Activated CD8-positive, alpha-beta T cell treated with anti-CD3 and anti-CD28 coated beads, Interleukin-2, amount 10 ng/mL, durations not matched to agents 7 days and 5 days (primary cell): ENCODE measurements around the gene RIN3. TPM values are rescaled to one million over a fixed set of nuclear protein-coding genes. Genes with fewer than 3 reads are reported as not detected.

ENCODE experiments used
- ATAC-seq: fragments of 150-1000 bp; cut with Tn5 transposase; one replicate; pipeline ENCODE4 v1.10.0; 2021; ENCODE audit warnings: moderate library complexity
- CTCF ChIA-PET: fragments of 350-600 bp; sonication (Branson Sonifier 250); formaldehyde crosslinking; loops from one replicate; lab custom pipeline; 2021; ENCODE audit warnings: antibody characterized with exemption; lab: Charles Lee
- POLR2A ChIA-PET: fragments of 350-600 bp; sonication (Branson Sonifier 250); formaldehyde crosslinking; loops from one replicate; lab custom pipeline; 2021; ENCODE audit warnings: antibody characterized with exemption; lab: Charles Lee
- DNase-seq: peaks from one replicate; pipeline ENCODE4 v3.0.0-alpha.2; 2020
- H3K27ac Mint-ChIP-seq: one replicate; pipeline ENCODE4 v1.8.0; 2021; ENCODE audit warnings: mild to moderate bottlenecking, mixed read lengths
- H3K27me3 Mint-ChIP-seq: one replicate; pipeline ENCODE4 v1.8.0; 2021; ENCODE audit warnings: low read depth, mixed read lengths
- H3K36me3 Mint-ChIP-seq: one replicate; pipeline ENCODE4 v1.8.0; 2021; ENCODE audit warnings: low read depth, mixed read lengths
- H3K4me1 Mint-ChIP-seq: one replicate; pipeline ENCODE4 v1.8.0; 2021; ENCODE audit warnings: low read depth, mixed read lengths
- H3K4me3 Mint-ChIP-seq: one replicate; pipeline ENCODE4 v1.8.0; 2021; ENCODE audit warnings: mild to moderate bottlenecking, mixed read lengths
- H3K9me3 Mint-ChIP-seq: one replicate; pipeline ENCODE4 v1.8.0; 2022; ENCODE audit warnings: mixed read lengths; ENCODE audit not compliant: insufficient read depth
- total RNA-seq, 2 experiments: library from RNA; stranded (reverse); gene quantifications; one replicate each; pipeline ENCODE4 v1.2.3, GENCODE V29; 2021

The RIN3 gene
- total RNA-seq, 2 experiments from 2014 or later: 85.6 to 89.0 TPM

DNA sequence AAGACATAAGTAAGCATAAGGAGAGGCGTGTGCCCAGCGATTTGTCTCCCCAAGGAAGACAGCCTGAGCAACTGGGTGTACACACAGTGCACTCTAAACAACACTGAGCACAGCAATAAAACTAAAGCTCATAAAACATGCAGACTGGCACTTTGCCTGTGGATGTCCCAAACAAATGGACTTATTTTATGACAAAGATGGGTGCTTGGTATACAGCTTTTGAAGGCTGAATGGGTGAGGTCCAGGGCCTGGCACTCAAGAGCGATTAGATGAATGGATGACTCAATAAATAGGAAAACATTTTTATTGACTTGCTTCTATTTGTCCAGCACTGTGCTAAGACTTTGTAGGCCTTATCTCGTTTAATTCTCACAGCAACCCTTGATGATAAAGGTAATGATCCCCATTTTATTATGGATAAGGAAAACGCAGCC is 206.3 kb downstream of the RIN3 start:
- no peaks in the 10 kb centered on the region for H3K36me3 Mint-ChIP-seq
- DNase-seq (no peak), ATAC-seq (no peak)
- H3K4me3 Mint-ChIP-seq: no peak overlapping the region
- peaks cover 2% of the 10 kb centered on the region for H3K27me3 Mint-ChIP-seq
- no peaks in the 10 kb centered on the region for H3K9me3 Mint-ChIP-seq
- H3K4me1 Mint-ChIP-seq: no peaks in the 10 kb centered on the region
- no peak overlapping the region for H3K27ac Mint-ChIP-seq
- POLR2A ChIA-PET: no interaction called here
- CTCF ChIA-PET: no interaction called here

DNA sequence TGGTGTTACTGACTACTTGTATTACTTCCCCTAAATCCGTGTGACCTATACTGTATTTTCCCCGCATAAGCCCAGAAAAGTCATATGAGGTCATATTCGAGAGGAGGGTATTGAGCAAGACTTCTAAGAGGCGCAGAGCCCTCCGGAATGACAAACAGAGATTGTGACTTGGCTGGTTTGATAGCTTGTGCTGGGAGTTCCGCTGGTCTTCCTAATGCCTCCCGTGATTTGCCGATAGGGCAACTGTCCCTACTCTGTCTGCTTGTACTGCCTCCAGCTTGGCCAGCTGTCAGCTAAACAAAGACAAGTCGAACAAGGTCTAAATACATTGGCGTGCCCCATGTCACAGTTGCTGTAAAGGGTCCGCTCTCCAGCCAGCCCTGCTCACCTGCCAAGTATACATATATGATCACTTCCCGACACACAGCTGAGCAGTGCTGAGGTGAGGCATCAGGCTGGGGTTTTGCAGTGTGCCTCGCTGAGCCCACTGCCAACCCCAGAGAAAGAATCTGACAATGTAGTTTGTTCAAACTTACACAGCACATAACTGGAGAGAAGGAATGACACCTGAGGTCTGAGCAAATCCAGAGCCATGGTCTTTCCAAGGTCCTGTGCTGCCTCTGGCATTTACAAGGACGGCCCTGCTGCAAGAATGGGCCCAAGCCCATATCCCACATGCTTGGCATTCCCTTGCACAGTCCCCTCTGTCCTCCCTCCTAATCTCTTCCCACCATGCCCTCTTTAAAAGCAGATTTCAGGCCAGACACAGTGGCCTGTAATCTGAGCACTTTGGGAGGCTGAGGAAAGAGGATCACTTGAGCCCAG is 211.1 kb downstream of the RIN3 start:
- POLR2A ChIA-PET: no interaction called here
- Mint-ChIP-seq H3K27me3 (peaks cover 6% of the 10 kb centered on the region), H3K27ac (no peak overlapping the region), H3K4me3 (no peak overlapping the region), H3K9me3 (no peaks in the 10 kb centered on the region), H3K36me3 (no peaks in the 10 kb centered on the region), H3K4me1 (peaks cover 13% of the 10 kb centered on the region)
- DNase-seq: no peak
- no peak for ATAC-seq
- CTCF ChIA-PET: interaction anchor here (1.1 to 2.2 kb wide), 2 partner anchors 11 to 58 kb away, joined by 3 to 13 read pairs; no protein-coding TSS in a partner anchor

DNA sequence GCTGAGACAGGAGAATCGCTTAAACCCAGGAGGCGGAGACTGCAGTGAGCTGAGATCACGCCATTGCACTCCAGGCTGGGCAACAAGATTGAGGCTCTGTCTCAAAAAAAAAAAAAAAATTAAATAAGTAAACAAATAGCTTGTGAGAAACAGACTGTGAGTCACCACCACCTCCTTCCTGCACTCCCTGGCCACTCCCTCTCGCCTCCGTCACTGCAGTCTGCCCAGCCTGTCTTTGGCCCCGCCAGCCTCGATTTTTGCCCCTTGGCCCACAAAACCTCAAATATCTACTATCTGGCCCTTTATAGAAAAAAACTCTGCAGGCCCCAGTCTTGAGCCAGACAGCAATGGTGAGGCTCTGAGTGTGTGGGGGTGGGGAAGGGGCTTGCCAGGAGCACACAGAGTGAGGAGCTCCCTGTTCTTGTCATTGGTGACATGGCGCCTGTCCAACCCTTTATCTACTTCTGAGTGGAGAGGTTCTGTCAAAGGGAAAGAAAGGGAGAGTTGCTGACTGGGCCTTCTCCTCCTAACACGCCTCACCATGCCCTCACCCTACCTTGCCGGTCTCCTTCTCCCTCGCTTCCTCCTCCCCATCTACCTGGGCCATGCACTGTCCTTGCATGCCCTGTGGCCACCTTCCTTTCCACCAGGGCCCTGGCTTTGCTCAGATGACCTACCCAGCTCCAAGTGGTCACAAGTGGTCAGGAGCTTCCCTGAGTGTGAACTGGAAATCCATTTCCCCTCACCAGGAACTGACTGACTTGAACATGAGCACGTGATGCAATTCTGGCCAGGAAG is 212.8 kb downstream of the RIN3 start:
- Mint-ChIP-seq H3K27ac (no peak overlapping the region), H3K4me3 (no peak overlapping the region), H3K9me3 (peaks cover 1% of the 10 kb centered on the region), H3K36me3 (peaks cover 2% of the 10 kb centered on the region), H3K4me1 (peaks cover 17% of the 10 kb centered on the region), H3K27me3 (peaks cover 9% of the 10 kb centered on the region)
- ChIA-PET POLR2A (no interaction called here), CTCF (interaction anchor here (0.9 to 2.2 kb wide), 4 partner anchors 10 to 54 kb away, joined by 3 to 13 read pairs (median 3); no protein-coding TSS in a partner anchor)
- ATAC-seq (peak; percentile 40), DNase-seq (peak; percentile 36)

DNA sequence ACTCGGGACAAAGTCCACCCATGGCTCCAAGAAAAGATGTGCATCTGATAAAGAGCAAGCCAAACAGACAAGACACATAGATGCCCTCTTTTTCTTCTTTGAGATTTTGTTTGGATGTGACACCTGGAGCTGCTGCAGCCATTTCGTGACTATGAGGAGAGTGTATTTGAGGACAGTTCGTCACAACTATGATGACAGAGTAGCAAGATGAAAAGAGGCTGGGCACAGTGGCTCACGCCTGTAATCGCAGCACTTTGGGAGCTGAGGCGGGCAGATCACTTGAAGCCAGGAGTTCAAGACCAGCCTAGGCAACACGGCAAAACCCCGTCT is 213.3 kb downstream of the RIN3 start:
- H3K4me3 Mint-ChIP-seq: no peak overlapping the region
- POLR2A ChIA-PET: no interaction called here
- H3K27me3 Mint-ChIP-seq: peaks cover 12% of the 10 kb centered on the region
- peaks cover 6% of the 10 kb centered on the region for H3K9me3 Mint-ChIP-seq
- no peak for ATAC-seq
- no peak for DNase-seq
- no peak overlapping the region for H3K27ac Mint-ChIP-seq
- H3K4me1 Mint-ChIP-seq: peaks cover 17% of the 10 kb centered on the region
- H3K36me3 Mint-ChIP-seq: peaks cover 5% of the 10 kb centered on the region
- CTCF ChIA-PET: interaction anchor here (1.2 to 2.2 kb wide), 3 partner anchors 10 to 54 kb away, joined by 3 to 13 read pairs (median 3); no protein-coding TSS in a partner anchor

DNA sequence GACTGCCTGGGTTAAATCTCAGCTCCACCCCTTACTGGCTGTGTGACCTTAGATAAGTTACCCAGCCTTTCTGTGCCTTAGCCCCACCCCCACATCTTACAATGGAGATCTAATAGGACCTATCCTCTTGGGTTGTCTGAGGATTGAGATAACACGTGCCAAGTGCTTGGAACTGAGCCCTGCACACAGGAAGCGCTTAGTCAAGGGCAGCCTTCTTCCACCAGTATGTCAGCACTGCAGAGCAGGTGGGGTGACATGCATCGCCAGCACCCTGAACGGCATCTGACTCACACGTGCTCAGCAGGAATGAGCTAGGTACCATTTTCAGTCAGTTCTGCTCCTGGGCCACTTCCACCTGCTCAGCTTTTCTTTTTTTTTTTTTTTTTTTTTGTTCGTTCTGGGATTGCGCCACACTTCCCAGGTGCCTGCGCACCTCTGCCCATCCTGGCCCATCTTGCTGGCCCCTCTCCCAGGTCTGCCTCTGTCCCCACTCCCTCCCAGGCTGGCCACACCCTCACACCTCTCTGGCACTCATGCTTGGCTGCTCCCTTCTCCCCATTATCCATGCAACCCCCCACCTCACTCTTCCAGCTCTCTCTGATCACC is 215.3 kb downstream of the RIN3 start:
- Mint-ChIP-seq H3K9me3 (peaks cover 6% of the 10 kb centered on the region), H3K27ac (no peak overlapping the region), H3K4me3 (no peak overlapping the region), H3K27me3 (peaks cover 15% of the 10 kb centered on the region), H3K36me3 (peaks cover 5% of the 10 kb centered on the region), H3K4me1 (peaks cover 17% of the 10 kb centered on the region)
- CTCF ChIA-PET: no interaction called here
- POLR2A ChIA-PET: no interaction called here
- ATAC-seq: peak; percentile 38
- DNase-seq: no peak

DNA sequence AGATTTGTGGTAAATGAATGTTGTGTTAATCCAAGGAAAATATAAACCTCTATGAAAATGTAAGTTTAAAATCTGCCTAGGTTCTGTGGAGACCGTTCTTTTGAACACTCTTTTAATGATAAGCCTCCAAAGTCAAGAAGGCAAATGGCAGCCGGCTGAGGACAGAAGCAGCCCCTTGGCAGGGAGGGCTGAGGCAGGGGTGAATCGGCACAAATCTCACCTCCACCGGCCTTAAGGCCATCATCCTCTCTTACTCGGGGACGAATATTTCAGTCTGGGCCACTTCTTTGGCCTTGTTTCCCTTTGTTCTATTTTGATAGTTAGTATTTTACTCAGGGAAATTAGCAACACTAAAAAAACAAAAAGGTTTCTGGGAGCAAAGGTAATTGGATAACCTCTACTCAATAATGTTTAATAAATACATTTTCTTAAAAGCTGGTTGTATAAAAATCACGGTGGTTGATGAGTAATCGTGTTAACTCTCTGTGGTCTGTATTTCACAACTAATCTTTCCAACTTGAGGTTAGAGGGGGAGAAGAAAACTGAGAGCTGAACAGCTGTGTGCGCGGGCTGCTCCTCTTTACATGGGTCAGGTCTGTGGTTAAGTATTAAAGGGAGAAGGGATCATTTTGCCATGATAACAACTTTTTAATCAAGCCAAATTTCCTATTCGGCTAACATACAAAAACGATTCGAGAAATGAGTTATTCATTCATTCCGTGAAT is 216.2 kb downstream of the RIN3 start:
- H3K4me1 Mint-ChIP-seq: peaks cover 17% of the 10 kb centered on the region
- DNase-seq (peak; percentile 34), ATAC-seq (peak; percentile 64)
- H3K9me3 Mint-ChIP-seq: peaks cover 6% of the 10 kb centered on the region
- H3K4me3 Mint-ChIP-seq: no peak overlapping the region
- CTCF ChIA-PET: no interaction called here
- POLR2A ChIA-PET: interaction anchor here (0.6 kb wide), 1 partner anchor 337 kb away, joined by 3 read pairs; no protein-coding TSS in a partner anchor
- H3K27me3 Mint-ChIP-seq: peaks cover 19% of the 10 kb centered on the region
- peak overlapping the region; percentile 12 for H3K27ac Mint-ChIP-seq
- H3K36me3 Mint-ChIP-seq: peaks cover 5% of the 10 kb centered on the region

DNA sequence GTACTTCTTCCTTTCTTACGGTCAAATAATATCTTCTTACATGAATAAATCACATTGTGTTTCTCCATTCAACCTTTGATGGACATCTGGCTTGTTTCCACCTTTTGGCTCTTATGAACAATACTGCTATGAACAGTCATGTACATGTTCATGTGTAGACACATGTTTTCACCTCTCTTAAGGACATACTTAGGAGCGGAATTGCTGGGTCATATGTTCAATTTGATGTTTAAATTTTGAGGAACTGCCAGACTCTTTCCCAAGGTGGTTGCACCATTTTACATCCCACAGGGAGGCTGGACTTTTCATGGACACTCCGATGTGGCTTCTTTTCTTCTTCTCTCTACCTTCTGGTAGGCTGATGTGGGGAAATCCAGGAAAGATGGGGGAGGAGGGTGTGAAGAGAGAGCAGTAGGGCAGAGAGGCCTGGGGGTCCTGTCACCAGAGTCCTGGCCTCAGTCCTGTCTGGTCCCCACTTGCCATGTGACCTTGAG is 218.1 kb downstream of the RIN3 start:
- ChIA-PET CTCF (interaction anchor here (1.1 to 1.5 kb wide), 2 partner anchors 14 to 16 kb away, joined by 4 read pairs; no protein-coding TSS in a partner anchor), POLR2A (no interaction called here)
- ATAC-seq (no peak), DNase-seq (no peak)
- Mint-ChIP-seq H3K4me3 (no peak overlapping the region), H3K4me1 (peaks cover 14% of the 10 kb centered on the region), H3K9me3 (peaks cover 6% of the 10 kb centered on the region), H3K36me3 (peaks cover 5% of the 10 kb centered on the region), H3K27ac (no peak overlapping the region), H3K27me3 (peaks cover 18% of the 10 kb centered on the region)

DNA sequence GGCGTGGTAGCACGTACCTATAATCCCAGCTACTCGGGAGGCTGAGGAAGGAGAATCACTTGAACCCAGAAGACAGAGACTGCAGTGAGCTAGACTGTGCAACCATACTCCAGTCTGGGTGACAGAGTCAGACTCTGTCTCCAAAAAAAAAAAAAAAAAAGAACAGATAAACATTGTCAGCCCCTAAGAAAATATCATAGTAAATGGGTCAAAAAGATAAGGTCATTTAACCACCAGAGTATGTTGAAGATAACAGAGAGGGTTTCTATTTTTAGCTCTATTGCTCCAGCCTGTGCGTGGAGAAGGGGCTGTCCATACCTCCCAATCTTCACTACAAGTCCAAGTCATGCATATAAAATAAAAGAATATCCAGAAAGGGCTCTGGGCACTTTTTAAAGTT is 219.4 kb downstream of the RIN3 start:
- POLR2A ChIA-PET: no interaction called here
- Mint-ChIP-seq H3K27me3 (peaks cover 22% of the 10 kb centered on the region), H3K27ac (no peak overlapping the region), H3K9me3 (peaks cover 6% of the 10 kb centered on the region), H3K4me3 (no peak overlapping the region), H3K4me1 (peaks cover 22% of the 10 kb centered on the region), H3K36me3 (peaks cover 5% of the 10 kb centered on the region)
- ATAC-seq: no peak
- CTCF ChIA-PET: interaction anchor here (1.1 to 1.2 kb wide), 2 partner anchors 12 to 18 kb away, joined by 3 read pairs; no protein-coding TSS in a partner anchor
- no peak for DNase-seq

DNA sequence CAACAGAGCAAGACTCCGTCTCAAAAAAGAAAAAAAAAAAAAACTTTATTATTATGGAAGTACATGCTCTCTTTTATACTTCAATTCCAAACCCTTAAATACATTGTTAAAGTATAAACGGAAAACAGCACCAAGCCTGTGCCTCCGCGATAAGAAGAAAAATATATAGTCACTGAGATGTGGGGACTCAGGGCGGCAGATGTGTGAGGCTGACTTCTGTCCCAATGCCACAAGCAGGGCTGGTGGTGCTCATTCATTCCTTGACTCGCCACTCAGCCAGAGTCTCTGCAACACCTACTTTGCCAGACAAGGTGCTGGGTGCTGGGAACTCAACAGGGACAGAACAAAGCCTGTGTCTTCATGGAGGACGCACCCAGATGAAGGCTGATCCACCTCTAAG is 221.0 kb downstream of the RIN3 start:
- H3K27me3 Mint-ChIP-seq: peaks cover 20% of the 10 kb centered on the region
- no peak overlapping the region for H3K4me3 Mint-ChIP-seq
- DNase-seq: no peak
- peaks cover 6% of the 10 kb centered on the region for H3K9me3 Mint-ChIP-seq
- ChIA-PET POLR2A (no interaction called here), CTCF (no interaction called here)
- ATAC-seq: no peak
- H3K4me1 Mint-ChIP-seq: peaks cover 16% of the 10 kb centered on the region
- no peak overlapping the region for H3K27ac Mint-ChIP-seq
- peaks cover 5% of the 10 kb centered on the region for H3K36me3 Mint-ChIP-seq

DNA sequence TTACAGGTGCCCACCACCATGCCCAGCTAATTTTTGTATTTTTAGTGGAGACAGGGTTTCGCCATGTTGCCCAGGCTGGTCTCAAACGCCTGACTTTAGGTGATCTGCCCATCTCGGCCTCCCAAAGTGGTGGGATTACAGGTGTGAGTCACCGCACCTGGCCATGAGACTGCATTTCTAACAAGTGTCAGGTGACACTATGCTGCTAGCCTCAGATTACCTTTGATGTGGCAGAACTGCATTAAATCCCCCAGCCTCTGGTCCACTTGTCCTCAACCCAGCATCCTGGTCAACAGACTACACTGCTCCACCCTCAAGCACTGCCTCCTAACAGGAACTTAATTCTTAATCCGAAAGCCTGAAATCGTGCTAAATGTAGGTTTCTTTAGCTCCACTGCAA is 221.8 kb downstream of the RIN3 start:
- CTCF ChIA-PET: interaction anchor here (0.9 kb wide), 1 partner anchor 20 kb away, joined by 3 read pairs; no protein-coding TSS in a partner anchor
- Mint-ChIP-seq H3K27me3 (peaks cover 24% of the 10 kb centered on the region), H3K27ac (no peak overlapping the region)

DNA sequence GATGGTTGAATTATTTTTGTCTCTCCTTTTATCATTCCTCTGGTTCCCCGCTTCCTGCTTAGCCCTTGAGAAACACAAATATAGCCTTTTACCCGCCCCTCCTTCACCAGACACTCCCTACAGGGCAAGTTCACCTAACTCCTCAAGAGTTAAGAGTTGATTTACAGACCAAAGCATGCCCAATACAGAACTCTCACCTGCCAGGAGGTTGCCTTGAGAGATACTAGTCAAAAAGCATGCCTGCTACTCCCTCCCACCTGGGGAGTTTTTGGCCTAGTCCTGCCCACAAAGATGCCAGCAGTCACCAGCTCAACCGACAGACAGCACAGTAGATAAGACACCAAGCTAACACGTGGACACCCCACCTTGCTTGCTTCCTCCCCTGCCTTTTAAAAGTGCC is 223.6 kb downstream of the RIN3 start:
- DNase-seq (no peak), ATAC-seq (peak; percentile 23)
- CTCF ChIA-PET: interaction anchor here (1.6 kb wide), 1 partner anchor 10 kb away, joined by 3 read pairs; no protein-coding TSS in a partner anchor
- POLR2A ChIA-PET: no interaction called here
- Mint-ChIP-seq H3K4me1 (peaks cover 10% of the 10 kb centered on the region), H3K27ac (no peak overlapping the region), H3K9me3 (no peaks in the 10 kb centered on the region), H3K36me3 (no peaks in the 10 kb centered on the region), H3K4me3 (no peak overlapping the region), H3K27me3 (peaks cover 14% of the 10 kb centered on the region)

More for the DNA sequence above, 221.8 kb downstream of the RIN3 start:
- Mint-ChIP-seq H3K4me3 (no peak overlapping the region), H3K9me3 (peaks cover 6% of the 10 kb centered on the region), H3K4me1 (peaks cover 10% of the 10 kb centered on the region), H3K36me3 (peaks cover 5% of the 10 kb centered on the region)
- DNase-seq (no peak), ATAC-seq (no peak)
- POLR2A ChIA-PET: no interaction called here
